ENCODE measurements around the gene SMARCAL1.
"Not testable (repeated sequence)": the region's sequence is repeated elsewhere in the genome, so short reads cannot be mapped to it uniquely, and the experiment has no call there.

The SMARCAL1 gene

DNA sequence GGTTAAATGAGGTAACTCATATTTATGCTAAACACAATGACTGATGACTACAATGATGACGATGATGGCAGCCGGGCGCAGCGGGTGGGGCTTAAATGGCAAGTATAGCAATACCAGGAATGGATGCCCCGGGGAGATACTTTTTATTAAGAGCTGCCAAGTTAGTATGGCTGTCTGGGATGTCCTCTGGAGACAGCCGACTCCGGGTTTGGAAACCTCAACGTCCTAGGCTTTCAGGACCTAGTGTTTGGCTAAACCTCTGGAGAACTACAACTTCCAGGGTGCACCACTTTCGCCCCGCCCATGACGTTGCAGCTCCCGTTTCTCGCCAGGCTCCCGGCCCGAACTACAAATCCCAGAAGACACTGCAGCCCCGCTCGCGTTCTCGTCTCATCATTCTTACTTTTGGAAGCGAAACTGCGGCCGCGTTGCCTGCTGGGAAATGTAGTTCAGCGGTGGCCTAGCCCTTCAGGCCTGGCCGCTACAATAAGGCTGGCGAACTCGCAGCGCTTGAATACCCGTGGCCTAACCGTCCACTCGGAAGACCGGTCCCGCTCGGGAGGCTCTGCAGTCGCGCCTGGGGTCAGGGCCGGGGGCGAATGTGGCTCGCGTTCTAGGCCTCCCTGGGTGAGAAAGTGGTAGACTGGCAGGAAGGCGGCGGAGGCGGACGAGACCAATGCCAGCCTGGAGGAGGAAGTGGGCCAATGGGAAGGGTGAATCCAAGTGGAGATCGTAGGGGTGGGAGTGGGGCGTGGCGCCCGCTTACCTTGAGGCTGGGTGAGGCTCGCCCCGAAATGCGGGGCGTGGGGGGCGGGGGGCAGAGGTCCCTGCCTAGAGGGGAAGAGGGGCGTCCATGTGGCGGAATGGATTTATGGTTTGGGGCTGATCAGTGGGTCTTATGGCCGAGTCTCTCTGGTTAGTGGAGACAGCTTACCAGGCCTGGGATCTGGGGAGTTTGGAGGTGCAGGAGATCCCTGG lies at the start of gene SMARCAL1:
TSS of gene SMARCAL1 (plus strand) at position 463 of the 978 bp plus-strand sequence. CDS start 2,221 bp downstream, outside the sequence.
- peak; percentile 99 for DNase-seq

DNA sequence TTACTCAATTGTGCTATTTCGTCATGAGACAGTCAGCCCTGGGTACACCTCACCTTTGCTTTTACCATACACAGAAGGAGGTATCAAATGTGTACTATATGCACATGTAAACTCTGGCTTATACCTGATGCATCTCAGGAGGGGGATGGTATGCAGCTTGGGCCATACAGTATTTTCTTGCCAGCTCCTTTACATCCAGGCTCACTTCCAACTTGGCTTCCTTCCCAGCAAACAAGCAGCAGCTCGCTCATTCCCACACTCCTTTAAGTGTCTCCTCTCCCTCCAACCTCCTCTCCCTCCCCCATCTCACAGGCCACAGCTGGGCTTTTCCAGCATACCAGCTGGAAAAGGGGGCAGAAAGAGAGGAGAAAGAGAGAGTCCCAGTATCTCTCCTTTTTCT lies 49.6 kb upstream of the SMARCAL1 start:
- DNase-seq, result no peak

DNA sequence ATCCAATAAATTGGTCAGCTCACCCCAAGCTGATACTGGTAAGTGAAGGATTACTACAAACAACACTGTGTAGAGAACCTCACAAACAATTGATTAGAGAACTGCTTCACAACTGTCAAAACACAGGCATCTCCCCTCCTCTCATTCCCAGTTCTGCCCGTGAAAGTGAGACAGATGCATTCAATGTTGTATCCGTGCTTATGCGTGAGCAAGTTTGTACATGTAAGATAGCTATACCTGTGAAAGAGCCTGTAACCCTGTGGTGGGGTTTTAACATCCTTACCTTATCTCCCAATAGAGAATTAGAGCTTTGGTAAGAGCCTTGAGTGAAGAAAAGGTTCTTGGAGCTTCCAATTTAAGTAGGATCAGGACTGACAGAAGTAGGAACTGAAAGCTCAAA lies 49.1 kb upstream of the SMARCAL1 start:
- DNase-seq, result no peak

DNA sequence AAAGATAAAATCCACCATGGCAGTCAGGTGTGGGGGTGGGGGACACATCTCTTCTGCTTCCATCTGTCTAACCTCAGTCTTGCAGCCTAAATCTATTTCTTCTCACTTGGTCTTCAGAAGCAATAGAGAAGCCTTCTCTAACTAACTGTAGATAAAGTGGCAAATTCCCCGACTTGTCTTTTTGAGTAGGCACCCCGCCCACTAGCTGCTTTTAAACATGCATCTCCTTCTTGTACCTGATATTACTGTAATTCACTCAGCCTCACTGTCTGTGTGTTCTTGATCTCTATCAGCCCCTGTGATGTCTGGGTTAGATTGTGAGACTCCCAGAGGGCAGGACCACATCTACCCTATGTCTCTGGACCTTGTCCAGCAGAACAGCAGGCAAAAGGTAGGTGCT lies 46.8 kb upstream of the SMARCAL1 start:
- no peak for DNase-seq

DNA sequence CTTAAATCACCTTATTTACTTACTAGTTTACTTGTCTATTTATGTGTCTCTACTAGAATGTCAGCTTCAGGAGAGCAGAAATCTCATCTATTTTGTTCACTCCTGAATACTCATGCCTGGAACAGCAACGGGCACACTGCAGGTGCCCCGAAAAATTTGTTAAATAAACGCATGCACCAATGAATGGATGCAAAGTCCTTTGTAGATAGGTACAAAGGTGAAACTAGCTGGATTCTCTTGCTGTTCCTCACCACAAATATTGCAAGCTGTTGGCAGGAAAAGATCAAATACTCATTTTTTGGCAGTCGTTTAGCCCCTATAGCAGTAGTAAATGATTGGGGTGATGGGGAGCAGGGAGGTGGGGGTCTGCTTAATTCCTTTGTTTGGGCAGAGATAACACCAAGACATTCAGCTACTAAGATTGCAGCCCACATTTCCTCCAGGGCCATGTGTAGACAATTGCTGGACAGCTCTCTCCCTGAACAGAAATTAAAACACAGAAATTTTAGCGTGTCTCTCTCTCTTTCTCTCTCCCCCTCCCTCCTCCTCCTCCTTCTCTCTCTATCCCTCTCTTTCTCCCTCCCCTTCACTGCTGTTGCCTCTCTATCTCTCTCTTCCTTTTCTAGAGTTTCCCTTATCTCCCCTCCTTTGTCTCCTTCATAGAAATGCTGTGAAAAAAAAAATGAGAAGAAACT lies 45.4 kb upstream of the SMARCAL1 start:
- no peak for DNase-seq

DNA sequence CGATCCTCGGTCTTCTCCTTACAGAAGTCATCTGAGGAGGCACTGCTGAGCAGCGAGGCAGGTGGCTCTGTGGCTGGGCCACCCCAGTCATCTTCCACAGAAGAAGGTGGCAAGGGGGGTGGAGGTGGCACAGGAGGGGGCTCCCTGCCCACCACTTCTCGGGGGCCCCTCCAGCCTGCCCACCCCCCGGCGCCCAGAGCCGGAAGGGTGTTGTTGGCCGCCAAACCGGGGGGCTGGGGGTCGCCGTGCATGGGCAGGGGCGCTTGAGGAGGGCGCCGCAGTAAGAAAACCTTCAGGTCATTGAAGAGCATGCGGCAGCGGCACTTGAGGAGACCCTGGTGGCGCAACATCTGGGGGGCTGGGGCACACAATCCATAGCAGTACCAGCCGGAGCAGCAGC lies 42.5 kb upstream of the SMARCAL1 start:
- DNase-seq, result no peak

DNA sequence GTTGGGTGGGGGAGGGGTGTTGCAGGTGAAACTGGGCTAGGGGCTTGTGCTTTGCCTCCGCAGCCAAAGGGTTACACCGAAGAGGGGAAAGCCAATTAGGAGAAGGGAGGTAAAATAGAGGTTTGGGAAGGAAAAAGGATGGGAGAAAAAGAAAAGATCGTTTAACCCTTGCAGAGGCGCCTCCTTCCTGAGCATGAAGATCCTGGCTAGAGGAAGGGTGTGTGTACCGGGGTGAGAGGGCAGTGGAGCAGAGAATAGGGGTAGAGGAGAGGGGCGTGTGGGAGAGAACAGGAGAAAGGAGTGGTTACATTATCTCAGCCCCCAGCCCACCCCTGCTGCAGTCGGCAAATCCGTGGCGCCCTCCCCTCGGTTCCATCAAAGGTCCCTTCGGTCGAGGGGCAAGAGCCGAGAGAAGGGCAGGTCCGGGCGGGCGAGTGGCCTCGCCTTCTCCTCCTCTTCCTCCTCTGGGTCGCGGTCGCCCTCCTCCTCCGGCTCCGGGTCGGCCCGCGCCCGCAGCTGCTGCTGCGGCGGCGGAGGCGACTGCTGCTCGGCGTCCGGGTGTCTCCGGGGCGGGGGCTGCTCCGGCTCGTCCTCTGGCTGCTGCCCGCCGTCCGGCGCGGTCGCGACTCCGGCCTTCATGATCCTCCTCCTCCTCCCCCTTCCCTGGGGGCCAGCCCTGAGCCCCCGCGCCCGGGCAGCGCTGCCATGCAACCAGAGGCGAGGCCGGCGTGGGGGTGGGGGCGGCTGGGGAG lies 41.1 kb upstream of the SMARCAL1 start:
- DNase-seq, result no peak

DNA sequence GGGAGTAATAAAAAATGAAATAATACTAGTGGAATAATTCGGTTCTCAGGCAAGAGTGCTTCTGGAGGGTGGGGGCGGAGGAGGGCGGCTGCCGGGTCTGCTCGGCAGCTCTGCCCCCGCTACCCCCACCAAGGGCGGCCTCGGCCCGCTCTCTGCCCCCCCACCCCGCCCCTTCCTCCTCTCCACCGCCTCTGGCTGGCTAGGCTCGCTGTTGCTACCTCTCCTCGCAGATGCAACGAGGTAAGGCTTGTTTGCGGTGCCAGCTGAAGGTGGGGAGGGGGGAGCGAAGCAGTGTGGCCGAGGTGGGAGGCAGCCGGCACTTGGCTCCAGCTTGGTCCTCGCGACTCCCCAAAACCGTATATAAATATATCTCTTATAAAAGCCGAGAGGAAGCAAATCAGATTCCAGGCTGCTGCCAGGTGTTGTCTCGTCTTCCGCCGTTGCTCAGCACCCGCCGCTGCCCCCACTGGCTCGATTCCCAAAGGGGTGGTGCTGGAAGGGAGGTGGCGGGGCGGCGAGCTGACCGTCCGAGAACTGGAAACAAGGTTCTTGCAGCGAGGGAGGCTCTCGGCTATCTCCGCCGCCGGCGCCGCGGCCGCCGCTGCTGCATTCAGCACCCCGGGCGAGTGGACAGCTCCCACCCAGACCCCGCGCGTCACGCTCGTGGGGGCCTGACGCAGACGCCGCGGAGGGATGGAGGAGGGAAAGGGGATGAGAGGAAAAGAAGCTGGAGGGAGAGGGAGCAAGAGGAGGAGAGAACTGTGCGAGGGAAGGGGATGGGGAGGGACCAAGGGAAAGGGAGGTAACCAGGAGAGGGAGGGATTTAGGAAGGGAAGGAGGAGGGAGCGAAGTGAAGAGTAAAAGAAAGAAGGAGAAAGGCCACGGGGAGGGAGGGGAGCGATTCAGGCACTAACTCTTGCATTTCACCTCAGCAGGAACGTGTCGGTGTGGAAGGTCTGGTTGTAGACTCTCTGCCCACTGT lies 40.3 kb upstream of the SMARCAL1 start, which contains the start of gene MARCHF4:
TSS of gene MARCHF4 (minus strand) at position 763 of the 982 bp plus-strand sequence. CDS start 2,223 bp downstream, outside the sequence.
- DNase-seq, result peak; percentile 89

DNA sequence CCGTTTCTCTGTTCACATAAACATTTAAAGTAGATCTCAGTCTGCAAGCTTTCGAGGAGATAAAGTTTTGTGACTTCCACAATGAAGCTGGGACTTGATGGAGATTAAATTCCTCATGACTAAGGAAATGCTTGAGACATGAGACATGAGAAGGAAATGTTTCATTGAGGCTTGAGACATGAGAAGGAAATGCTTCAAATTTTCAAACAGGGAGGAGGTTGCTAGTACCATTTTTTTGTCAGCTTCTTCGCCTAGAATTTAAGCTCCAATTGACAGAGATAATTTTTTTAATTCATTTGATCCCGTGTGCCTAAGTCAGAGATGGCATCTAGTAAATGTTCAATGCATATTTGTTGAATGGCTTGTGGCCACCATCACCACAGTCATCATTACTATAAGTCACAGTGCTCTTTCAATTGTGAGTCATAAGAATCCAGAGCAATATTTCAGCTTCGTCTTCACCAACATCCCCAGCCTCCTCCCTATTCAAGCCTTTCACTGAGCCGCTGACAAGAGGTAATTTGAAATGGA lies 39.5 kb upstream of the SMARCAL1 start:
- no peak for DNase-seq

DNA sequence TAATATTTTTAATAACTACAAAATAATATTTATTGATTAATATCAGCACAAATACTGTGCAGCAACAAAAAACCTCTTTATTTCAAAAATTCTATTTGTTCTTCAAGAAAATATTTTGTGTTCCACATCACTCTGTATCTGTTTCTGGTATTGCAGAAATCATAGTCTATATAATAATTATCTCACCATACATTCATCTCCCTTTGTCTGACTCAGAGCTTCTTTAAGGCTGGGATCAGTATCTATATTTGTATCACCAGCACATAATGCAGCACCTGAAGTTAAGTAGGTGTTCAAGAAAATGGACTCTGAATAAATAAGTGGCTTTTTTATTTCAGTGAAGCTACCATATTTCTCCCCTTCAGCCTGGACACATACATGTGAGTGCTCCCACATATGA lies 38.4 kb upstream of the SMARCAL1 start:
- no peak for DNase-seq

DNA sequence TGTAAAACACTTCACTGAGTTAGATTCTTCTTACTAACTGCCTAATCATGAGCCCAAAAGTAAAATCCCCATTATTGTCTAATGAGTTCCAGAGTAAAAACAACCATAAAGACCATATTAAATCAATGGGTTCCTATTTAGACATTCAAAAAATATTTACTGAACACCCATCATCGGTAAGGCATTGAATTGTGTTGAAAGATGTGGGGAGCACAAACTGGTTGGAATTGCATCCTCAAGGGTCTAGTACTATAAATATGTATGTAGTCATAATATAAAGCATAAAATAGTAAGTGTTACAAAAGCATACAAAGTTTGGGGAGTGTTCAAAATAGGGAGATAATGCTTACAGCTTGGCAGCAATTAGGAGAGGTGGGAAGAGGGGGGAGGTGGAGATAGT lies 37.0 kb upstream of the SMARCAL1 start:
- DNase-seq, result no peak

DNA sequence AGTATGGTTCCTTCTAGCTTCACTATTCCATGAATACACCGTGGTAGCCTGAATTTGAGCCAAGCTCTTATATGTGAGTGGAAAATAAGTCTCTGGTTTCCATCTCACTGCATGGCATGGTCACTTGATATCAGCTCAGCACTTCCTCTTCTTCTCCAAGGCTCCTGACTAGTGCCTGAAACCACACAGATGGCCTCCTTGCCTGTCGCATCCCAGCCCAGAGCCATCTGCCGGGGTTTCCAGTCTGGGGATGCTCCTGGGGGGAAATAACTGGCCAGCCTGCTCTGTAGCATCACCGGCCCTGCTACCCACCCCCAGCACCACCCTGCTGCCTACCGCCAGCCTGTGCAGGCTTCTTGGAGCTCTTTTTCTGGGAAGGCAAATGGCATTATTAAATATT lies 32.3 kb upstream of the SMARCAL1 start:
- no peak for DNase-seq

DNA sequence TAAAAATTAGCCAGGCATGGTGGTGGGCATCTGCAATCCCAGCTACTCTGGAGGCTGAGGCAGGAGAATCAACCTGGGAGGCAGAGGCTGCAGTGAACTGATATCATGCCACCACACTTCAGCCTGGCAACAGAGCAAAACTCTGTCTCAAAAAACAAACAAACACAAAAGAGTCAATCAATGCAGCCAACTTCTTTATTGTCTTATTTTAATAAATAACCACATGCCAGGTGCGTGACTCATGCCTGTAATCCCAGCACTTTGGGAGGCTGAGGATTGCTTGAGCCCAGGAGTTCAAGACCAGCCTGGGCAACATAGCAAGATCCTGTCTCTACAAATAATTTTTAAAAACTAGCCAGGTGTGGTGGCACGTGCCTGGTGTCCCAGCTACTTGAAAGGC lies 27.9 kb upstream of the SMARCAL1 start:
- not testable (repeated sequence) for DNase-seq

DNA sequence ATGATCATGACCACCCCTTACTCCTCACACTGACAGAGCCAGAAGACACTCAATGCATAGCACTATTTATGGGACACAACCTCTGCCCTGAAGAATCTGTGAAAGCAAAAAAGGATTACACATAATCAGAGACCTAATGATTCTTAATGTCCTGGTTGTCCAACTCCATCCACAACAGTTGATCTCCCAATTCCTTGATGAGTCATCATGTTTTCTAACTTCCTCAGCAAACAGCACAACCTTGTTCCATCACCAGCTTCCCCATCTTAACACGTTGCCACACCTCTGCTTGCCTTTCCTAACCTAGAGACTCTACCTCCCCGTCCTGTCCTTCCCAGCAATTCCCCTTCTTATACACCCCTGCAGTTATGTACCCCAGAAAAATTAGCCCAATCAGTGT lies 26.8 kb upstream of the SMARCAL1 start:
- DNase-seq, result no peak

DNA sequence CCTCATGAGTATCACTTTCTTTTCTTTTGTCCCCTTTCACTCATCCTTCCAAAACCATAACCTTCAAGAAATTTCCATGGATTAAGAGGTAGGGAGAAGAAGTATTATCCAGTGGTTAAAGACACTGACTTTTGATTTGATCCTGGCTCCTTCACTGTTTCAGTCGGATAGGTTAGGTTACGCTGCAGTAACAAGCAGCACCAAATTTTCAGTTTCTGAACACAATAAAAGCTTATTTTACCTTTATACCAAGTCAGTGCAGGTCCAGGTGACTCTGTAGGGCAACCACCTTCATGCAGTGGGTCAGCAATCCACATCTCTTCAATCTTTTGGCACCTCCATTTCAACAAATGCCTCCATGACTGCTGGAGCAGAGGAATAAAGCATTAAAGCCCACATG lies 25.0 kb upstream of the SMARCAL1 start:
- DNase-seq, result no peak

DNA sequence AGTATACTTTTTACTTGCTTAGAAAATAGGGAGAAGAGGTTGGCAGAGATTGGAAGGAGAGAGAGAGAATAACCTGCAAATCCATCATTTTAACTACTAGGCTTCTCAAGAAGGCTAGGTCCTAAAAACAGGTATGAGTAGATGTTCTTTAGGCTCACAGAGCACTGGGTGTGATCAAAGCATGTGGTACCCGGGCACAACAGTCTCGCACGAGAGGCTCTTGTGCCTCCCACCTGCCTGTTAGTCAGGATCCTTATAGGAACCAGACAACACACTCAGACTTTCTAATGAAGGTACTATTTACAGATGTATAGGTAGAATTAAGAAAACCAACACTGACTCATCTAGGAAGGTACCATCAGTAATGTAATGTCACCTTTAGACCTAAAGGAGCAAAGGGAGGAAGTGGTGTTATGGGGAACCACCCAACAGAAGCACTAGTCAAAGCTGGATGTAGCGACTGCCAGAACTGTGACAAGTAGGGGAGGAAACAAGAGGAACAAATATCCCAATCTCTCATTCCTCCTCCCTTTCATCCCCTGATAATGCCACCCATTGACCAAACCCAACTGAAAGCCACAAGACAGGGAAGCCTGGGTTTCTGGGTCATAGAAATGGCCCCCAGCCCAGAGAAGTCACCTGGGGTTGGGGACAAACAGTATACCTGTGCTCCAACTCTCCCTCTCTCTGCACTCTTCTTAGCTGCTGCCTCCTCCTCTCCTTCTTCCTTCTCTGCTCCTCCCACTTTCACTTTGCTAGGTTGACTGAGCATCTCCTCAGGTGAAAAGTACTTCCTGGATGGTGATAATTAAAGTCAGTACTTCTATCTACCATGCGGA lies 24.0 kb upstream of the SMARCAL1 start:
- DNase-seq, result peak; percentile 61

DNA sequence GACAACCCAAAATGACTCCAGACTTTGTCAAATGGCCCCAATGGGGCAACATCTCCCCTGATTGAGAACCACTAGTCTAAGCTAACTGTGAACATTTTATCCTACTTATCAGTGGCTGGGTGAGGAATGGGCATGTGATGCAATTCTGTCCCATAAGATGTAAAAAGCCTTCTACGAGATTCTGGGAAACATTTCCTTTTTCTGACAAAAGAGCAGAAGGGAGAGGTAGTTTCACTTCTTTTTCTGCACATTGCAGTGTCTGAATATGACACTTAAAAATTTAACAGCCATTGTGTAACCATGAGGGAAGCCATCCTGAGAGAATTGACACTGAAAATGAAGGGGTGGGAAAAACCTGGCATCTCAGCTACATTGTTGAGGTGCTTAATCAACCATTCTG lies 22.7 kb upstream of the SMARCAL1 start:
- DNase-seq, result no peak

DNA sequence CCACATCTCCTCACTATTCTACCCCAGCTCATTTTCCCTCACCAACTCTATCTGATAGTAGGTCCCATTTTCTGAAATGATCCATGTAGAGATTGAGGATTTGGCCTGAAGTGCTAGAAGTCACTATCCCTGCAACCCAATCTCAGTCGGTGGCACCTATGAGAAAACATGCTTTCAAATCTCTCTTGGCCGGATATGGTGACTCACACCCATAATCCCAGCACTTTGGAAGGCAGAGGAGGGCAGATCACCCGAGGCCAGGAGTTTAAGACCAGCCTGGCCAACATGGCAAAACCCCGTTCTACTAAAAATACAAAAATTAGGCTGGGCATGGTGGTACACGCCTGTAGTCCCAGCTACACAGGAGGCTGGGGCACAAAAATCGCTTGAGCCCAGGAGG lies 20.9 kb upstream of the SMARCAL1 start:
- DNase-seq, result no peak

DNA sequence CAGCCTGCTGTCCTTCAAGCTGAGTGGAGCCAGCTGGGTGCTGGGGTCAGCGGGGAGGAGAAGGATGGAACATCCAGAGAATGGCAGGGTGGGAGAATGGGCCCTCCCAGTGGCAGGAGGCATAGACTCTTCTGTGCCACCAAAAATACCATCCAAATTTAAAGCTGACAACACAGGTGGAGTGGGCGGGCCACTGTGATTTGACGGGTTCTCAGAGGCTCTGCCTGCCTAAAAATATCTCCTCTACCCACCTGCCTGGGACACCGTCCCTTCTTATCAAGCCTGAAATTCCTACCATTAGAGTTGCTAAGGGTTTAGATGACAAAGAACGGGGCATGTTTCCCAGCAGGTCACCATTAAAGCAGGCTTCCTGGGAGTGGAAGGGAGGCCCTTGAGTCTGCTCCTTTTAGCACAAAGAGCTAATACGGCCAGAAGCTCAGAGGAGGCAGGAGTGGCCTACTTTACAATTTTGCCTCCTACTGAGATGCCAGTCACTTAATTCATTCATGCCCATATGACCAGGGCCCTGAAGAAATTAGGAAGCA lies 20.2 kb upstream of the SMARCAL1 start:
- DNase-seq, result no peak
